ENCODE data around the gene MCC.

The MCC gene

DNA sequence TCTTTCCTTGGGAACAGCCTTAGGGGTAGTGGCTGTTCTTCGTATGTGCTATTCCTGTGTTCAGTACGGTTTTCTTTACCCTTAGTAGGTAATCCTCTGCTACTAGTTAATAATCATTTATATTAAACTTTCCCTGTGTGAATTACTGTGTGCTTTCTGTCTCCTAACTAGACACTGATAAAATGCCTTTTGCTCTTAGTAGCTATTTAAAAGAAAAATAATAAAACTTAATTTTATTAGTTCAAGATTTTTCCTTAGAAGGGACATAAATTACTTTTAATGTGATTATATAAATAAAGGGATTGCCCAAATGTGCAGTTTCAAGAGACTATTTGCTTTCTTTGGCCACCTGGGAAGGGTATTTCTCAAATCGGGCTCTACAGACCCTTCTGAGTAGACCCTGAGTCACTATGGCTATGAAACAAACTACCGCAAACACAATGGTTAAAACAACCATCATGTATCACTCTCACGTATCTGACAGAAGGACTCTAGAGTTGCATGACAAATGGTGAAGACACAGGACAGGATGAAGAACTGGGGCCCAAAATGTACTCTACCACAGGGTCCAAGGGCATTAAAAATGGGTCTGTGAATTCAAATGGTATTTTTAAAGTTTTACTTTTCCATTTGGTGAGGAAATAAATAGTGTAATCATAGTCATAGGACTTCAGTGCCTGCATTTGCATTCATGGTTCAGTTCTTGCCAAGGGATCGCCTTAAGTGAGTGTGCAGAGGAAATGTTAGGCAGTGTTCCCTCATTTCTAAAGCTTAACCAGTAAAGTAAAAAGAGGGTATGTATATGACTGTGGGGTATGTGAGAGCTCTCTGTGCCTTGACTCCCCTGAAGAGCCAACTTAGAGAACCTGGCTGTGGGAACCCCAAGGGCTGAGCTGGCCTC lies 150.5 kb downstream of the MCC start:
- H3K9ac ChIP-seq (ENCODE audit: low read length), result no peak overlapping the region
- H3K4me3 ChIP-seq (ENCODE audit: insufficient read depth, low read length, poor library complexity, severe bottlenecking), result no peak overlapping the region
- no peak overlapping the region for H3K4me2 ChIP-seq (ENCODE audit: low read depth, low read length, poor library complexity, severe bottlenecking)
- H3K36me3 ChIP-seq (ENCODE audit: low read length), result no peaks in the 10 kb centered on the region
- H3K27me3 ChIP-seq (ENCODE audit: low read length), result no peaks in the 10 kb centered on the region
- no peak overlapping the region for H3K27ac ChIP-seq (ENCODE audit: low read depth, low read length)
- no peaks in the 10 kb centered on the region for H3F3A ChIP-seq (ENCODE audit: insufficient read depth)
- H3K79me2 ChIP-seq (ENCODE audit: insufficient read depth, low read length), result no peaks in the 10 kb centered on the region
- no peaks in the 10 kb centered on the region for H3K9me3 ChIP-seq (ENCODE audit: insufficient read depth, low read length)
- no peaks in the 10 kb centered on the region for H3K9me2 ChIP-seq (replicated peaks; ENCODE audit: insufficient read depth, low read length)
- TF ChIP-seq EZH2phosphoT487 (conservative IDR thresholded peaks at IDR 0.05; ENCODE audit: low read length), result no peak
- TF ChIP-seq, protein P1, sequence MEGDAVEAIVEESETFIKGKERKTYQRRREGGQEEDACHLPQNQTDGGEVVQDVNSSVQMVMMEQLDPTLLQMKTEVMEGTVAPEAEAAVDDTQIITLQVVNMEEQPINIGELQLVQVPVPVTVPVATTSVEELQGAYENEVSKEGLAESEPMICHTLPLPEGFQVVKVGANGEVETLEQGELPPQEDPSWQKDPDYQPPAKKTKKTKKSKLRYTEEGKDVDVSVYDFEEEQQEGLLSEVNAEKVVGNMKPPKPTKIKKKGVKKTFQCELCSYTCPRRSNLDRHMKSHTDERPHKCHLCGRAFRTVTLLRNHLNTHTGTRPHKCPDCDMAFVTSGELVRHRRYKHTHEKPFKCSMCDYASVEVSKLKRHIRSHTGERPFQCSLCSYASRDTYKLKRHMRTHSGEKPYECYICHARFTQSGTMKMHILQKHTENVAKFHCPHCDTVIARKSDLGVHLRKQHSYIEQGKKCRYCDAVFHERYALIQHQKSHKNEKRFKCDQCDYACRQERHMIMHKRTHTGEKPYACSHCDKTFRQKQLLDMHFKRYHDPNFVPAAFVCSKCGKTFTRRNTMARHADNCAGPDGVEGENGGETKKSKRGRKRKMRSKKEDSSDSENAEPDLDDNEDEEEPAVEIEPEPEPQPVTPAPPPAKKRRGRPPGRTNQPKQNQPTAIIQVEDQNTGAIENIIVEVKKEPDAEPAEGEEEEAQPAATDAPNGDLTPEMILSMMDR (IDR thresholded peaks at IDR 0.05; ENCODE audit: insufficient read depth, low read length, poor library complexity, severe bottlenecking), result no peak
- H4K20me1 ChIP-seq (ENCODE audit: low read depth, low read length), result no peaks in the 10 kb centered on the region
- H2AFZ ChIP-seq (ENCODE audit: low read depth, low read length, severe bottlenecking), result no peak overlapping the region

DNA sequence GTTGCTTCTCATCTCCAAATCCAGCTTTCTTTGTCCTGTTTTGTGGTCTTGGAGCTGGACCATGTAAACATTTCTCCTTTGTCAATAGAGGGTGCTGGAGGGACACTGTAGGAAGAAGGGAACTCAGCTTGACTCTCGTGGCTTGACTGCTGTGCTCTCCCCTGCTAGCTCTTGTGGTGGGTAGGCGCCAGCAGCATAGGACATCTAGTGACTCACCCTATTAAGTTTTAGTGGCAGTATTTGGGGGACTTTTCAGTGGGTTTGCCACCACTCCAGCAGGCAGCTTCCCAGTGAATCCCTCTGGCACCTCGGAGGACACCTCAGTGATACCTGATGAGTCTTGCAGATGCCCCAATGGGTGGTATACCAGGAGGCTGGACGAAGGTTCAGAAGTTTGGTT lies 151.3 kb downstream of the MCC start:
- Histone ChIP-seq H2AFZ (ENCODE audit: low read depth, low read length, severe bottlenecking) (no peak overlapping the region), H4K20me1 (ENCODE audit: low read depth, low read length) (no peaks in the 10 kb centered on the region), H3K4me2 (ENCODE audit: low read depth, low read length, poor library complexity, severe bottlenecking) (no peak overlapping the region)

DNA sequence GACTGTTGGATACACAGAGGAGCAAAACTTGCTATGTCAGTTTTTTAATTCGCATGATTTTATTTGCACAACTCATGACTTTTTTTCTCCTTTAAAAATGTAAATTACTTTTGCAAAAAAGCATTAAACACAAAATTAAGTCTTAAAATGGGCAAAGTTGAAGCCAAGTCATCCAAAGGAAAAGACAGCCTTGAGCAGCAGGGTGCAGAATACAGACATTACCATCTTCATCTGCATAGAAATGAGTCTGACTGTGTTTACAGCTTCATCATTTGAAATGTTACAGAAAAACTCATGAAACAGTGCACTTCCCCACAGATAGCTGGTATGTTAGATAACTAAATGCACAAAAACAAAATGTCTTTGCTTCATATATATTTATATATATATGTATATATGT lies 154.8 kb downstream of the MCC start:
- Histone ChIP-seq H3K9ac (ENCODE audit: low read length) (no peak overlapping the region), H3K9me2 (replicated peaks; ENCODE audit: insufficient read depth, low read length) (no peaks in the 10 kb centered on the region), H3K4me3 (ENCODE audit: insufficient read depth, low read length, poor library complexity, severe bottlenecking) (no peak overlapping the region), H3K9me3 (ENCODE audit: insufficient read depth, low read length) (no peaks in the 10 kb centered on the region), H2AFZ (ENCODE audit: low read depth, low read length, severe bottlenecking) (no peak overlapping the region), H4K20me1 (ENCODE audit: low read depth, low read length) (no peaks in the 10 kb centered on the region), H3K27me3 (ENCODE audit: low read length) (no peaks in the 10 kb centered on the region), H3K27ac (ENCODE audit: low read depth, low read length) (no peak overlapping the region), H3K4me2 (ENCODE audit: low read depth, low read length, poor library complexity, severe bottlenecking) (no peak overlapping the region), H3K79me2 (ENCODE audit: insufficient read depth, low read length) (no peaks in the 10 kb centered on the region), H3K36me3 (ENCODE audit: low read length) (no peaks in the 10 kb centered on the region), H3F3A (ENCODE audit: insufficient read depth) (no peaks in the 10 kb centered on the region)
- TF ChIP-seq, protein P1 (IDR thresholded peaks at IDR 0.05; ENCODE audit: insufficient read depth, low read length, poor library complexity, severe bottlenecking), result no peak
- no peak for TF ChIP-seq EZH2phosphoT487 (conservative IDR thresholded peaks at IDR 0.05; ENCODE audit: low read length)

More for the DNA sequence above, 151.3 kb downstream of the MCC start:
- Histone ChIP-seq H3K9ac (ENCODE audit: low read length) (no peak overlapping the region), H3K36me3 (ENCODE audit: low read length) (no peaks in the 10 kb centered on the region), H3K4me3 (ENCODE audit: insufficient read depth, low read length, poor library complexity, severe bottlenecking) (no peak overlapping the region), H3K27me3 (ENCODE audit: low read length) (no peaks in the 10 kb centered on the region), H3K9me3 (ENCODE audit: insufficient read depth, low read length) (no peaks in the 10 kb centered on the region), H3F3A (ENCODE audit: insufficient read depth) (no peaks in the 10 kb centered on the region), H3K27ac (ENCODE audit: low read depth, low read length) (no peak overlapping the region), H3K9me2 (replicated peaks; ENCODE audit: insufficient read depth, low read length) (no peaks in the 10 kb centered on the region), H3K79me2 (ENCODE audit: insufficient read depth, low read length) (no peaks in the 10 kb centered on the region)
- TF ChIP-seq EZH2phosphoT487 (conservative IDR thresholded peaks at IDR 0.05; ENCODE audit: low read length), result no peak
- TF ChIP-seq, protein P1 (IDR thresholded peaks at IDR 0.05; ENCODE audit: insufficient read depth, low read length, poor library complexity, severe bottlenecking), result peak; percentile 23
